Testis (tissue), 3 donors: ENCODE measurements around the gene TYK2. TPM values are rescaled to one million over a fixed set of nuclear protein-coding genes. Genes with fewer than 3 reads are reported as not detected.
"Not testable (repeated sequence)": the region's sequence is repeated elsewhere in the genome, so short reads cannot be mapped to it uniquely, and the experiment has no call there.

ENCODE experiments used
- DNase-seq: peaks from one replicate; pipeline ENCODE4 v3.0.0-alpha.2; 2019
- H3K27ac ChIP-seq, 2 donors: fragments of 200-600 bp; sonication (generic); one replicate each; pipeline ENCODE4 v1.5.1; 2019
- H3K27me3 ChIP-seq: fragments of 200-600 bp; sonication (generic); one replicate; pipeline ENCODE4 v1.5.1; 2019
- H3K36me3 ChIP-seq: fragments of 200-600 bp; sonication (generic); one replicate; pipeline ENCODE4 v1.5.1; 2017; ENCODE audit warnings: low read depth; ENCODE audit errors: missing control alignments
- H3K4me1 ChIP-seq: fragments of 200-600 bp; sonication (generic); one replicate; pipeline ENCODE4 v1.5.1; 2019
- H3K4me3 ChIP-seq, 2 donors: fragments of 200-600 bp; sonication (generic); one replicate each; pipeline ENCODE4 v1.5.1; 2017 to 2019
- H3K9me3 ChIP-seq: fragments of 200-600 bp; sonication (generic); one replicate; pipeline ENCODE4 v1.5.1; 2017
- POLR2A ChIP-seq: fragments of 450-650 bp; IDR thresholded peaks from one replicate; pipeline ENCODE4 v1.6.1; 2017; ENCODE audit warnings: antibody characterized with exemption, mild to moderate bottlenecking, moderate library complexity
- WGBS, 2 donors: methylation state at CpG; one replicate each; pipeline ENCODE4 v1.1.5; 2018; 5-methylcytosine and 5-hydroxymethylcytosine counted together
- intact Hi-C: fragments of 100-400 bp; cut with DNase I; formaldehyde crosslinking; loops from one replicate; pipeline ENCODE4 v1.15.1; 2023; ENCODE audit warnings: low total_unique reads
- polyA plus RNA-seq: library from polyadenylated mRNA; stranded (reverse); fragments of 350-450 nt; fragmentation: Illumina TruSeq; extraction: RNeasy Lipid Tissue Mini Kit (QIAGEN cat#74804); gene quantifications from one replicate; pipeline ENCODE4 v1.2.3, GENCODE V29; 2014; ENCODE audit warnings: low read depth, low replicate concordance; ENCODE audit not compliant: insufficient read depth
- total RNA-seq, 2 donors: library from RNA; depleted of rRNA; stranded (reverse); fragments of >200 nt; gene quantifications; one replicate each; pipeline ENCODE4 v1.2.3, GENCODE V29; 2016
- TF ChIP-seq, protein P1 (sequence below), 3 experiments: fragments of 450-650 bp in 2 of 3; fragments of 200-600 bp in 1 of 3; sonication (generic) in 1 of 3; IDR thresholded peaks; one replicate each; pipeline ENCODE4 v1.5.1; 2016 to 2019; ENCODE audit warnings: antibody characterized with exemption in 3 of 3, mild to moderate bottlenecking in 2 of 3, moderate library complexity in 1 of 3

TYK2 gene
- total and polyA plus RNA-seq, 3 donors from 2014 or later = 47.6 to 113 (median 112) TPM

- intact Hi-C loops = loop anchor here (5.0 kb wide), 1 partner anchor 133 kb away; no protein-coding TSS in a partner anchor
- peak; percentile 82 for DNase-seq
- no peaks in the 10 kb centered on the region for H3K27me3 ChIP-seq
- H3K4me1 ChIP-seq = no peaks in the 10 kb centered on the region
- H3K36me3 ChIP-seq = no peaks in the 10 kb centered on the region
- WGBS, 2 donors = 54 to 68% methylated on average over 9 of the region's 9 CpGs
- H3K4me3 ChIP-seq = no peak overlapping the region
- no peak overlapping the region for H3K27ac ChIP-seq
- H3K9me3 ChIP-seq = no peaks in the 10 kb centered on the region
- TF ChIP-seq, protein P1, sequence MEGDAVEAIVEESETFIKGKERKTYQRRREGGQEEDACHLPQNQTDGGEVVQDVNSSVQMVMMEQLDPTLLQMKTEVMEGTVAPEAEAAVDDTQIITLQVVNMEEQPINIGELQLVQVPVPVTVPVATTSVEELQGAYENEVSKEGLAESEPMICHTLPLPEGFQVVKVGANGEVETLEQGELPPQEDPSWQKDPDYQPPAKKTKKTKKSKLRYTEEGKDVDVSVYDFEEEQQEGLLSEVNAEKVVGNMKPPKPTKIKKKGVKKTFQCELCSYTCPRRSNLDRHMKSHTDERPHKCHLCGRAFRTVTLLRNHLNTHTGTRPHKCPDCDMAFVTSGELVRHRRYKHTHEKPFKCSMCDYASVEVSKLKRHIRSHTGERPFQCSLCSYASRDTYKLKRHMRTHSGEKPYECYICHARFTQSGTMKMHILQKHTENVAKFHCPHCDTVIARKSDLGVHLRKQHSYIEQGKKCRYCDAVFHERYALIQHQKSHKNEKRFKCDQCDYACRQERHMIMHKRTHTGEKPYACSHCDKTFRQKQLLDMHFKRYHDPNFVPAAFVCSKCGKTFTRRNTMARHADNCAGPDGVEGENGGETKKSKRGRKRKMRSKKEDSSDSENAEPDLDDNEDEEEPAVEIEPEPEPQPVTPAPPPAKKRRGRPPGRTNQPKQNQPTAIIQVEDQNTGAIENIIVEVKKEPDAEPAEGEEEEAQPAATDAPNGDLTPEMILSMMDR (IDR thresholded peaks at IDR 0.05) = peak; percentile 60 to 82 (median 78)
- no peak for TF ChIP-seq POLR2A
These were observed 10.4 kb upstream of the TYK2 start for GRCh38 chr19:10390652-10391286.

- Histone ChIP-seq H3K9me3 (no peaks in the 10 kb centered on the region), H3K4me1 (no peaks in the 10 kb centered on the region), H3K27me3 (no peaks in the 10 kb centered on the region), H3K27ac (no peak overlapping the region), H3K36me3 (no peaks in the 10 kb centered on the region), H3K4me3 (no peak overlapping the region)
- intact Hi-C loops = loop anchor here (5.0 kb wide), 1 partner anchor 133 kb away; no protein-coding TSS in a partner anchor
- no peak for TF ChIP-seq POLR2A
- TF ChIP-seq, protein P1 (IDR thresholded peaks at IDR 0.05) = no peak
- WGBS, 2 donors = 47 to 49% methylated on average over 12 of the region's 12 CpGs
- no peak for DNase-seq
These were observed 9.5 kb upstream of the TYK2 start for GRCh38 chr19:10389863-10390262.

DNA sequence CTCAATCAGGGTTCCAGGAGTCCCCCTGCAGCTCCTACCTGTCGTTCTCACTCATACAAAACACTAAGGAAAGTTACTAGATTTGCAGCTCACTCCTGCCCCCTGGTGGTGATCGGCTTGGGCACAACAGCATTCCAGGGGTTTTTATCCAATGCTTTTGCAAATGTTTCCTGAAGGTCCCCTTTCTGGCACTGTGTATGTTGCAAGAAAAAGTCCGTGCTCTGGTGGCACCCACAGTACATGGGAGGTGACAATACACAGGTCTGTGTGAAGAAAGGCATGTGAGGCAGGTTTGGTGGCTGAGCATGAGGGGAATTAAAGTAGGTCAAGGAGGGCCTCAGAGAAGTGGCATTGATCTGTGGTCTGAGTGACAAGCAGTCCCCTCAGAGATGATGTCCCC lies 8.6 kb upstream of the TYK2 start:
- TF ChIP-seq, protein P1 (IDR thresholded peaks at IDR 0.05) = peak; percentile 92 to 96 (median 93)
- no peak for TF ChIP-seq POLR2A
- Histone ChIP-seq H3K27me3 (no peaks in the 10 kb centered on the region), H3K36me3 (no peaks in the 10 kb centered on the region), H3K9me3 (no peaks in the 10 kb centered on the region), H3K4me3 (no peak overlapping the region), H3K27ac (no peak overlapping the region), H3K4me1 (no peaks in the 10 kb centered on the region)
- 2 to 3% methylated on average over 3 of the region's 3 CpGs for WGBS, 2 donors
- intact Hi-C loops = no loop called here
- DNase-seq = peak; percentile 96

DNA sequence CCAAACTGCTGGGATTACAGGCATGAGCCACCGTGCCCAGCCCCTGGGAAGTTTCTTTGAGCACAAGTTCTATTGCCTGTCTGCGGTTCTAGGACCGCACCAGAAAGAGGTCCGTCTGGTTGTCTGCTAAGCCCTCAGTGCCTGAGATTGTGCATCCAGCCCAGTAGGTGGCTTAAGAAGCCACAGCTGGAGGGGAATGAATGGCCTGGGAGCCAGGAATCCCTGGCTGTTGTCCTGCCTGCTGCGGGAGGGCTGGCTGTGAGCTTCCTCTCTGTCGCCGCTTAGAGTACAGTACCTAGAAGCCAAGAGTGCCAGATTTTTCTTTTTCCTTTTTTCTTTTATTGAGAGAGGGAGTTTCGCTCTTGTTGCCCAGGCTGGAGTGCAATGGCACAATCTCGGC lies 4.2 kb upstream of the TYK2 start:
- TF ChIP-seq POLR2A = no peak
- TF ChIP-seq, protein P1 (IDR thresholded peaks at IDR 0.05) = no peak
- WGBS, 2 donors = 87 to 90% methylated on average over 8 to 9 of the region's 9 CpGs
- intact Hi-C loops = no loop called here

DNA sequence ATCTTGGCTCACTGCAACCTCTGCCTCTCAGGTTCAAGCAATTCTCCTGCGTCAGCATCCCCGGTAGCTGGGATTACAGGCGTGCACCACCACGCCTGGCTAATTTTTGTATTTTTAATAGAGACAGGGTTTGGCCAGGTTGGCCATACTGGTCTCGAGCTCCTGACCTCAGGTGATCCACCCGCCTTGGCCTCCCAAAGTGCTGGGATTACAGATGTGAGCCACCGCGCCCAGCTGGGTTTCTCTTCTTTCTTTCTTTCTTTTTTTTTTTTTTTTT lies 2.8 kb upstream of the TYK2 start:
- H3K9me3 ChIP-seq, H3K27ac ChIP-seq, DNase-seq, H3K36me3 ChIP-seq, H3K4me1 ChIP-seq, intact Hi-C loops, H3K27me3 ChIP-seq, H3K4me3 ChIP-seq: not testable (repeated sequence)
- WGBS, 2 donors = 90 to 95% methylated on average over 8 of the region's 8 CpGs

More for the DNA sequence above, 4.2 kb upstream of the TYK2 start:
- no peak overlapping the region for H3K4me3 ChIP-seq
- no peaks in the 10 kb centered on the region for H3K27me3 ChIP-seq
- no peak overlapping the region for H3K27ac ChIP-seq
- H3K9me3 ChIP-seq = no peaks in the 10 kb centered on the region
- peaks cover 3% of the 10 kb centered on the region for H3K4me1 ChIP-seq
- DNase-seq = no peak
- H3K36me3 ChIP-seq = no peaks in the 10 kb centered on the region
